Measurements from ENCODE around the gene SLC4A3. TPM values are rescaled to one million over a fixed set of nuclear protein-coding genes. Genes with fewer than 3 reads are reported as not detected.
A peak's percentile ranks its signal among the peaks of the same experiment; 100 is the strongest.

The SLC4A3 gene
- total RNA-seq, 4 donors from 2014 or later, result 0.48 to 3.2 (median 2.1) TPM

DNA sequence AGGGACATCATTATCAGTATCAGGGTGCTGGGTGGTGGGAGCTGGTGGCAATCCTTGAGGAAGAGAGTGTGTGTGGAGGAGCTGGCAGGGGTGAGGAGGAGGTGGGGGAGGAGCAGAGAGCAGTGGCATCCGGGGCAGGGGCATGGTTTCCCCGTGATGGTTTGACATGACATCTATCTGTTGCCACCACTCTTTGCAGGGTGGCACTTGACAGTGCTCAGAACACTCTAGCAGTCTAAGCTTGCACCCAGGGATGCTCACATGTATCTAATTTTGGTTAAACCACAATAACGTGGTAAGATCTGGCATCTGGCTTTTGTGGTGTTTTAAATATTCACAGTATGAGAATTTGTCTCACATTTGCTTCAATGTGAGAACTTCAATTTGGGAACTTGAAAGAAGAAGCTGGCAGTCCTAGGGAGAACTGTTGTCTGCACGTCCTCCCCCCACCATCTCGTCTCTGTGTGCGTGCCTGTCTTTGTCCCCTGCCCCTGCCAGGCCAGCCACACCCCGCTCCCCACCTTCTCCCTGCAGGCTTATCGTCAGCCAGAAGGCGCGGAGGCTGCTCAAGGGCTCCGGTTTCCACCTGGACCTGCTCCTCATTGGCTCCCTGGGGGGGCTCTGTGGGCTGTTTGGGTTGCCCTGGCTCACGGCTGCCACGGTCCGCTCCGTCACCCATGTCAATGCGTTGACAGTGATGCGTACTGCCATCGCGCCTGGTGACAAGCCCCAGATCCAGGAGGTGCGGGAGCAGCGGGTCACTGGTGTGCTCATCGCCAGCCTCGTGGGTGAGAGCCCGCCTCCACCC is 11.7 kb downstream of the SLC4A3 start:
- WGBS, result 65% methylated on average over 23 of the region's 24 CpGs
- DNase-seq (ENCODE audit: low spot score in 2 of 2), result peak in 1 of 2 donors; percentile 67
- TF ChIP-seq, protein P1, sequence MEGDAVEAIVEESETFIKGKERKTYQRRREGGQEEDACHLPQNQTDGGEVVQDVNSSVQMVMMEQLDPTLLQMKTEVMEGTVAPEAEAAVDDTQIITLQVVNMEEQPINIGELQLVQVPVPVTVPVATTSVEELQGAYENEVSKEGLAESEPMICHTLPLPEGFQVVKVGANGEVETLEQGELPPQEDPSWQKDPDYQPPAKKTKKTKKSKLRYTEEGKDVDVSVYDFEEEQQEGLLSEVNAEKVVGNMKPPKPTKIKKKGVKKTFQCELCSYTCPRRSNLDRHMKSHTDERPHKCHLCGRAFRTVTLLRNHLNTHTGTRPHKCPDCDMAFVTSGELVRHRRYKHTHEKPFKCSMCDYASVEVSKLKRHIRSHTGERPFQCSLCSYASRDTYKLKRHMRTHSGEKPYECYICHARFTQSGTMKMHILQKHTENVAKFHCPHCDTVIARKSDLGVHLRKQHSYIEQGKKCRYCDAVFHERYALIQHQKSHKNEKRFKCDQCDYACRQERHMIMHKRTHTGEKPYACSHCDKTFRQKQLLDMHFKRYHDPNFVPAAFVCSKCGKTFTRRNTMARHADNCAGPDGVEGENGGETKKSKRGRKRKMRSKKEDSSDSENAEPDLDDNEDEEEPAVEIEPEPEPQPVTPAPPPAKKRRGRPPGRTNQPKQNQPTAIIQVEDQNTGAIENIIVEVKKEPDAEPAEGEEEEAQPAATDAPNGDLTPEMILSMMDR (IDR thresholded peaks at IDR 0.05), result no peak
- TF ChIP-seq EP300 (IDR thresholded peaks at IDR 0.05) (no peak), POLR2AphosphoS5 (IDR thresholded peaks at IDR 0.05) (no peak), POLR2A (IDR thresholded peaks at IDR 0.05) (no peak)
- Histone ChIP-seq H3K27ac (no peak overlapping the region), H3K36me3 (no peaks in the 10 kb centered on the region), H3K9me3 (no peaks in the 10 kb centered on the region), H3K27me3 (peaks cover 5% of the 10 kb centered on the region), H3K4me1 (peaks cover 10% of the 10 kb centered on the region), H3K4me3 (no peak overlapping the region)

DNA sequence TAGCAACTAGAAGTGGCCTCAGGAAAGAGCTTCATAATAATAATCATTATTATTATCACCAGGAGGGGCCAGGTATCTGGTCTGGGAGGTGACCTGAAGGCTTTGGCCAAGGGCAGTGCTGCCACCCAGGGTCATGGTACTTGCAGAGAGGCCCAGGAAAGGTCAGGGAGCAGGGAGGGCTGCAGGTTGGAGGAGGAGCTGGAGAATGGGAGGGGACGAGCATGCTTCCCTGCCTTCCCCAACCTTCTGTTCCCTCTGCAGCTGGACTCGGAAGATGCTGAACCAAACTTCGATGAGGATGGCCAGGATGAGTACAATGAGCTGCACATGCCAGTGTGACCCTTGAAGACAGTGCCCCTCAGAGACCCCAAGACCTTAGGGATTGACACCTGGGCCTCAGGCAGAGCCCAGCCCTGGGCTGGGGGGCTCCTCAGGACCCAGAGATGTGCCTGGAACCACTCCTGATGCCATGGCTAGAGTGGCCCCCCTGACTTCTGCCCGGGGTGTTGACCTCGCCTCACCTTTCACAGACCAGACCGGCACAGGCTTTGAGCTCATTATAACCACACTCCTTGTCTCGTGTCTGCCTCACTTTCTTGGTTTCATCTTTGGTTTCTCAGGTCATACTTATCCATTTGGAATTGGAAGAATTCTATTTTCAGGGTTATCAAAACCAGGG is 14.1 kb downstream of the SLC4A3 start:
- H3K4me3 ChIP-seq, result no peak overlapping the region
- no peak overlapping the region for H3K27ac ChIP-seq
- DNase-seq (ENCODE audit: low spot score in 2 of 2), result peak in 1 of 2 donors; percentile 49
- peaks cover 5% of the 10 kb centered on the region for H3K27me3 ChIP-seq
- H3K9me3 ChIP-seq, result no peaks in the 10 kb centered on the region
- TF ChIP-seq, protein P1 (IDR thresholded peaks at IDR 0.05), result no peak
- no peak for TF ChIP-seq EP300 (IDR thresholded peaks at IDR 0.05)
- no peak for TF ChIP-seq POLR2A (IDR thresholded peaks at IDR 0.05)
- no peak for TF ChIP-seq POLR2AphosphoS5 (IDR thresholded peaks at IDR 0.05)
- 79% methylated on average over 7 of the region's 7 CpGs for WGBS
- H3K36me3 ChIP-seq, result no peaks in the 10 kb centered on the region
- H3K4me1 ChIP-seq, result peaks cover 25% of the 10 kb centered on the region

DNA sequence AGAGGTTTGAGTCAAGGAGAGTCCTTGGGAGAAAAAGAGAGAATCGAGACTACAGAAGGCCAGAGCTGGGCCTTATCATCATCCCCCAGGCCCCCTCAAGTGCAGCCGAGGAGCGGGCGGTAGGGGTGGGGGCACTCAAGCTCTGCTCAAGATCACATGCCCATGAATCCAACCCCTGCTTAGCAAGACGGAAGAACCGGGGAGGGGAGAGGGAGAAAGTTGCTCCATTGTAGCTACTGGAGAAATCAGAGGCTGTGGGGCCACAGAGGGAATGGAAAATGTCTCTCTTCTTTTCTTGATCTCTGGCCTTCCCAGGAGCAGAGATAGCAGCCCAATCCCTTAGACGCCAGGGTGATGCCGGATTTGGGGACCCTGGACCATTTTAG is 14.6 kb downstream of the SLC4A3 start:
- no peak overlapping the region for H3K27ac ChIP-seq
- 77% methylated on average over 8 of the region's 8 CpGs for WGBS
- peaks cover 5% of the 10 kb centered on the region for H3K27me3 ChIP-seq
- H3K9me3 ChIP-seq, result no peaks in the 10 kb centered on the region
- no peak overlapping the region for H3K4me3 ChIP-seq
- peak in 1 of 2 donors; percentile 75 for DNase-seq (ENCODE audit: low spot score in 2 of 2)
- TF ChIP-seq POLR2AphosphoS5 (IDR thresholded peaks at IDR 0.05), result no peak
- TF ChIP-seq, protein P1 (IDR thresholded peaks at IDR 0.05), result no peak
- H3K36me3 ChIP-seq, result no peaks in the 10 kb centered on the region
- H3K4me1 ChIP-seq, result peaks cover 25% of the 10 kb centered on the region

DNA sequence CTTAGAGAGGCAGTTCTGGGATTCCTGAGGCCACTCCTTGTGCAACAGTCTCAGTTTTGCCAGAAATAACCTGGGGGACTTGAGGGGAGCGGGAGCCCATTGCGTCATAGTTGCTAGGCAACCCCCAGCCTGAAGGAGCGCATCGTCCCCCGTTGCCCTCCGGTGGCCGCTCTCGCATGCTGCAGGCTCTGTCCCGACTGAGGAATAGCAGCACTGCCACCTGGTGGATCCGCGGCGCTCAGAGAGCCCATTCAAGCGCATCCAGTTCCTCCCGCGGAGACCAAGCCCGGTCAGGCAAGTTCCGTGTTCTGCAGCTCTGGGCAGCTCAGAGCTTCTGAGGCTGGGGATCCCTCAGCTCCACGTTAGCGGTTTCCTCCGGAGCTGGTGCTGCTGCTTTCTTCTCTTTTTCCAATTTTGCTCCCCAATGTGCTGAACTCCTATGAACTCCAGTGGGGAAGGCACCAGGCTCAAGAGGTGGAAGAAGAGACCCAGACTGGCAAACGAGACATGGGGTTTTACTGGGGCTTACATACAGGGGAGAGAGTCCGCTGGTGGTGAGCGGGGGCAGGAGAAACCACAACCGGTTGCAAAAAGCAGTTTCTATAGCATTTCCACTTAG is 15.1 kb downstream of the SLC4A3 start:
- no peak overlapping the region for H3K27ac ChIP-seq
- TF ChIP-seq POLR2A (IDR thresholded peaks at IDR 0.05) (no peak), EP300 (IDR thresholded peaks at IDR 0.05) (no peak), POLR2AphosphoS5 (IDR thresholded peaks at IDR 0.05) (peak in 2 of 3 donors; percentile 45 to 63)
- TF ChIP-seq, protein P1 (IDR thresholded peaks at IDR 0.05), result peak; percentile 98 to 99

DNA sequence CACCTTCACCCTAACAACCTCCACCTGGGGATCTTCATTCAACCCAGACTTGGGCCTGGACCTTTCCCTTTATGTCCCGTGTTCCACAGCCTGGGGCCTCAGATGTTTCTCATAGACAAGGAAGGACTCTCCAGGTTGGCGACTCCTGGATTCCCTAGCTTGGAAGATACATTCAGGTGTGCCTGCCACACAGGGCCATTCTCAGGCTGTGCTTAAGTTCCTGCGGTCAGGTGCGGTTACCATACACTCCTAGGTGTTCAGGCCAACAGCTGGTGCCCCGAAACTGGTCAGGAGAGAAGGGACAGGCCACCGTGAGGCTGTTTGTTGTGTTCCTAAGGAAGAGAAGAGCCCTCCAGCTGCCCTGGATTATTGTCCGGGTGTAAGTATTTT is 15.6 kb downstream of the SLC4A3 start:
- H3K4me3 ChIP-seq, result no peak overlapping the region
- H3K36me3 ChIP-seq, result no peaks in the 10 kb centered on the region
- H3K4me1 ChIP-seq, result peaks cover 25% of the 10 kb centered on the region
- peak in 1 of 2 donors; percentile 69 for DNase-seq (ENCODE audit: low spot score in 2 of 2)
- TF ChIP-seq EP300 (IDR thresholded peaks at IDR 0.05) (no peak), POLR2AphosphoS5 (IDR thresholded peaks at IDR 0.05) (no peak), POLR2A (IDR thresholded peaks at IDR 0.05) (no peak)
- TF ChIP-seq, protein P1 (IDR thresholded peaks at IDR 0.05), result no peak
- no peaks in the 10 kb centered on the region for H3K9me3 ChIP-seq
- 80% methylated on average over 5 of the region's 7 CpGs for WGBS
- no peak overlapping the region for H3K27ac ChIP-seq
- H3K27me3 ChIP-seq, result peaks cover 5% of the 10 kb centered on the region

More for the DNA sequence above, 15.1 kb downstream of the SLC4A3 start:
- WGBS, result 19% methylated on average over 11 of the region's 24 CpGs
- Histone ChIP-seq H3K27me3 (peaks cover 5% of the 10 kb centered on the region), H3K4me3 (no peak overlapping the region), H3K9me3 (no peaks in the 10 kb centered on the region), H3K36me3 (no peaks in the 10 kb centered on the region), H3K4me1 (peaks cover 25% of the 10 kb centered on the region)
- DNase-seq (ENCODE audit: low spot score in 2 of 2), result peak; percentile 96 to 97

Data from suprapubic skin (tissue), 4 donors.